ENCODE measurements around the gene HCST.

Gene HCST

GRCh38 chr19:35913589-35913988 is 11.3 kb downstream of the HCST start:
- no peak overlapping the region for H3K27ac ChIP-seq (replicated peaks)
- H3K27me3 ChIP-seq (ENCODE audit: insufficient read depth, poor library complexity, severe bottlenecking) = no peaks in the 10 kb centered on the region
- no peak for DNase-seq (ENCODE audit: low read depth in 1 of 2, low spot score in 1 of 2)
- no peak overlapping the region for H3K4me3 ChIP-seq (replicated peaks; ENCODE audit: insufficient read depth, low read length)
- TF ChIP-seq GABPA (IDR thresholded peaks at IDR 0.05; ENCODE audit: low read depth) (no peak), SPI1 (IDR thresholded peaks at IDR 0.05; ENCODE audit: borderline replicate concordance, low read depth) (no peak), CTCF (IDR thresholded peaks at IDR 0.05; ENCODE audit: insufficient read depth, low read length) (no peak), POLR2AphosphoS5 (IDR thresholded peaks at IDR 0.05; ENCODE audit: low read depth) (no peak), REST (IDR thresholded peaks at IDR 0.05; ENCODE audit: insufficient replicate concordance, low read depth) (no peak)

GRCh38 chr19:35915443-35915842 is 13.1 kb downstream of the HCST start:
- DNase-seq (ENCODE audit: low read depth in 1 of 2, low spot score in 1 of 2) = no peak
- Histone ChIP-seq H3K27ac (replicated peaks) (no peak overlapping the region), H3K27me3 (ENCODE audit: insufficient read depth, poor library complexity, severe bottlenecking) (no peaks in the 10 kb centered on the region), H3K4me3 (replicated peaks; ENCODE audit: insufficient read depth, low read length) (no peak overlapping the region)
- no peak for TF ChIP-seq CTCF (IDR thresholded peaks at IDR 0.05; ENCODE audit: insufficient read depth, low read length)
- TF ChIP-seq GABPA (IDR thresholded peaks at IDR 0.05; ENCODE audit: low read depth) = no peak
- TF ChIP-seq REST (IDR thresholded peaks at IDR 0.05; ENCODE audit: insufficient replicate concordance, low read depth) = no peak
- TF ChIP-seq POLR2AphosphoS5 (IDR thresholded peaks at IDR 0.05; ENCODE audit: low read depth) = no peak
- TF ChIP-seq SPI1 (IDR thresholded peaks at IDR 0.05; ENCODE audit: borderline replicate concordance, low read depth) = no peak

- no peak overlapping the region for H3K27ac ChIP-seq (replicated peaks)
- H3K27me3 ChIP-seq (ENCODE audit: insufficient read depth, poor library complexity, severe bottlenecking) = no peaks in the 10 kb centered on the region
- DNase-seq (ENCODE audit: low read depth in 1 of 2, low spot score in 1 of 2) = no peak
- TF ChIP-seq CTCF (IDR thresholded peaks at IDR 0.05; ENCODE audit: insufficient read depth, low read length) (no peak), SPI1 (IDR thresholded peaks at IDR 0.05; ENCODE audit: borderline replicate concordance, low read depth) (no peak), GABPA (IDR thresholded peaks at IDR 0.05; ENCODE audit: low read depth) (no peak), POLR2AphosphoS5 (IDR thresholded peaks at IDR 0.05; ENCODE audit: low read depth) (no peak), REST (IDR thresholded peaks at IDR 0.05; ENCODE audit: insufficient replicate concordance, low read depth) (no peak)
- no peak overlapping the region for H3K4me3 ChIP-seq (replicated peaks; ENCODE audit: insufficient read depth, low read length)
Measured at GRCh38 chr19:35919306-35919705, 17.0 kb downstream of the HCST start.

Measured in HL-60 (cell line).